GM19467 (cell line): ENCODE measurements around the gene BANP.
"Not testable (repeated sequence)": the region's sequence is repeated elsewhere in the genome, so short reads cannot be mapped to it uniquely, and the experiment has no call there.

Experiments used
- ATAC-seq: cut with Tn5 transposase; IDR thresholded peaks from one replicate; pipeline ENCODE4 v1.9.1; 2021; ENCODE audit warnings: mild to moderate bottlenecking, moderate library complexity; ENCODE audit not compliant: unreplicated experiment

Gene BANP

GRCh38 chr16:88013766-88014251 is 62.6 kb downstream of the BANP start:
- no peak for ATAC-seq

GRCh38 chr16:88014252-88014781 is 63.1 kb downstream of the BANP start:
- ATAC-seq: no peak

- no peak for ATAC-seq
Observed at GRCh38 chr16:88014954-88015805, 63.9 kb downstream of the BANP start.

- ATAC-seq: no peak
Observed at GRCh38 chr16:88015806-88016140, 64.5 kb downstream of the BANP start.

GRCh38 chr16:88016386-88016785 is 65.2 kb downstream of the BANP start:
- ATAC-seq: not testable (repeated sequence)

GRCh38 chr16:88016964-88017363 is 65.7 kb downstream of the BANP start:
- ATAC-seq: no peak

GRCh38 chr16:88017587-88018101 is 66.4 kb downstream of the BANP start:
- no peak for ATAC-seq

GRCh38 chr16:88018382-88018781 is 67.1 kb downstream of the BANP start:
- ATAC-seq: not testable (repeated sequence)

GRCh38 chr16:88019041-88019820 is 68.0 kb downstream of the BANP start:
- not testable (repeated sequence) for ATAC-seq

- ATAC-seq: no peak
Observed at GRCh38 chr16:88019821-88020515, 68.7 kb downstream of the BANP start.

GRCh38 chr16:88020516-88020885 is 69.3 kb downstream of the BANP start:
- no peak for ATAC-seq

- ATAC-seq: not testable (repeated sequence)
Observed at GRCh38 chr16:88021041-88021970, 70.1 kb downstream of the BANP start.

GRCh38 chr16:88022076-88023042 is 71.1 kb downstream of the BANP start:
- ATAC-seq: no peak

GRCh38 chr16:88023366-88023765 is 72.1 kb downstream of the BANP start:
- no peak for ATAC-seq

GRCh38 chr16:88023786-88024185 is 72.6 kb downstream of the BANP start:
- ATAC-seq: no peak

- not testable (repeated sequence) for ATAC-seq
Observed at GRCh38 chr16:88024491-88025085, 73.4 kb downstream of the BANP start.

GRCh38 chr16:88025086-88025492 is 73.9 kb downstream of the BANP start:
- not testable (repeated sequence) for ATAC-seq
